ENCODE measurements around the gene PRKAB1. TPM values are rescaled to one million over a fixed set of nuclear protein-coding genes. Genes with fewer than 3 reads are reported as not detected.
A peak's percentile ranks its signal among the peaks of the same experiment; 100 is the strongest.

PRKAB1 gene
- polyA plus RNA-seq, 12 donors, result 22.6 to 53.4 (median 25.5) TPM; not detected in 1

- DNase-seq, result no peak
Measured at GRCh38 chr12:119710374-119710964, 42.5 kb downstream of the PRKAB1 start.

- DNase-seq, result no peak
Measured at GRCh38 chr12:119710965-119711551, 43.1 kb downstream of the PRKAB1 start.

DNA sequence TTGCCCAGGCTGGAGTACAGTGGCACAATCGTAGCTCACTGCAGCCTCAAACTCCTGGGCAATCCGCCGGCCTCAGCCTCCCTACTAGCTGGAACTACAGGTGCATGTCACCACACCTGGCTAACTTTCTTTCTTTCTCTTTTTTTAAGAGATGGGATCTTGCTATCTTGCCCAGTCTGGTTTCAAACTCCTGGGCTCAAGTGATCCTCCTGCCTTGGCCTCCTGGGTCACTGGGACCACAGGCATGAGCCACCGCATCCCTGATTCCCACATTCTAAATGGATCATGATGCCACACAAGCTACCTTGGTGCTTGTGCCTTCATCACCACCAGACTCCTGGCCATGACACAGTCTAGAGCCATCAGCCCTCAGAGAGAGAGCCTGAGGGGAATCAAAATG is 43.8 kb downstream of the PRKAB1 start:
- no peak for DNase-seq

GRCh38 chr12:119712721-119713120 is 44.8 kb downstream of the PRKAB1 start:
- DNase-seq, result no peak

GRCh38 chr12:119713551-119714031 is 45.7 kb downstream of the PRKAB1 start:
- no peak for DNase-seq

- DNase-seq, result no peak
Measured at GRCh38 chr12:119714614-119715267, 46.8 kb downstream of the PRKAB1 start.

DNA sequence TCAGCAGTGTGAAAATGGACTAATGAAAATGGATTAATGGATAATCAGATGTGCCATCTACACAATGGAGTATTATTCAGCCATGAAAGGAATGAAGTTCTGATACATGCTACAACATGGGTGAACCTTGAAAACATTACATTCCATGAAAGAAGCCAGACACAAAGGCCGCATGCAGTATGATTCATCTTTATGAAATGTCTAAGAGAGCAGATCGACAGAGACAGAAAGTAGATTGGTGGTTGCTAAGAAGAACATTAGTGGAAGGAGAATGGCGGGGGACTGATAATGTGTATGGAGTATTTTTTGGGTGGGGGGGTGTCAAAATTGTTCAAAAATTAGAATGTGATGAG is 47.3 kb downstream of the PRKAB1 start:
- no peak for DNase-seq

DNA sequence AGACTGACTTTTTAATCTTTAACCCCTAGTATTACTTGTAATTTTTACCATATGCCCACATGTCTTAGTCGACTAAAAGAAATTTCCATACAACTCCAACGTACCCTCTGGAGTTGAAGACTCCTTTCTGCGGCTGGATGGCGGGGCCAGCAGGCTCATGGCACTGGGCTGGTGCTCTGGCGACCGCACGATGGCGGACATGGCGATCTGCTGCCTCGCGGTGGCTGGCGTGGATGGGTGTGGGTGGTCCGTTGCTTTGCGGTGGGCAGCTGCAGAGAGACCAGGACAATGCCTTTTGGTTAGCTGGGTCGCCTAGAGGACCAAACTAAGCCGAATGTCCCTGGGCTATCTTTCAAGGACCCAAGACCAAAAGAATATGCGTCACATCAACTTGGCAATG is 50.2 kb downstream of the PRKAB1 start:
- DNase-seq, result no peak

DNA sequence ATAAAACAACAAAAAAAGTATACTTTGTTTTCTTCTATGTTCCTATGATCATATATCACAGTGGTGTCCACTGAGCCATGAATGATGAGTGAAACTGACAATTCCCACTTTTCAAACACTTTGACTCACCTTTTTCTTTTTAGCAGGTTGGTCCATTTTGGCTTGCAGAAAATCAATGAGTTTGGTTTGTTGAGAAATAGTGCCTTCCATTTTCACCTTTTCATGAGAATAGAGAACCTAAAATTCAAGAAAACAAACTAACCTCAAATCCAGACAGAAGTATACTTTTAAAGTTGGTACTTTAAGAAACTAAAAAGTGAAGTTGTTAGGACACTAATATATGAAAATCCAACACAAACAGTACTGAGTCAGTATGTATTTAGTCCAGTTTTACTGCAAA is 52.4 kb downstream of the PRKAB1 start:
- DNase-seq, result no peak

DNA sequence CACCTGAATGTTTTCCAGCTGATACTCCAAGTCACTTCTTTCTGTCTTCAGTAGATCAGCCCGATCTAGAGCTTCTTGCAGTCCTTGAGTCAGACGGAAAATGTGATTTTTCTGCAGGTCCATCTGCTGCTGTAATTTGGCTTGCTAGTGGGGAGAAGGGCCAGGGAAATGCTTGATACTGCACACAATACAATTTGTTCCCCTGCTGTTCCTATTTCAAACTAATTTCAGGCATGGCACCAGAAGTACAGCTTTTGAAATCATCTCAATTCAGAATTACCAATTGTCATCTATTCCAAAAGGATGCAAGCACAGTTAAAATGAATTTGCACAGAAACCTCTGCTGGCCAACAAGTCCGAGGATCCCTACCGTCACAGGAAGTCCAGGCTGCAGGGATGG is 53.4 kb downstream of the PRKAB1 start:
- peak; percentile 47 for DNase-seq

DNA sequence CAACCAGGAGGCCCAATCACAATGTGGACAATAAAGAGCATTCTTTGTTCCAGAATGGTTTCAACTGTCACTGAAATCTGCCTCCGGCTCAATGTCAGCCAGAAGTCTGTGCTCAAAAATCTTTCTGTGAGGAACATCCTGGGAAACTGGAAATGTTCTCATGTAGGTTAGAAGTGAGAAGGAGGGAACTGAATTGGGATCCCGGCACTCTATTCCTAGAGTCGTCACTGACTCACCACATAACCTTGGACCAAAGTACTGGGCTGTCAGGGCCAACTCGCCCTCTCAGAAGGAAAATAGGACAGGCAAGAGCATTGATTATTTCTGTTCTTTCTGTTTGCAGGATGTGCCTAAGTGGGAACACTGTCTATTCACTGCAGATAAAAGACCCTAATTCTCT is 57.6 kb downstream of the PRKAB1 start:
- DNase-seq, result no peak

GRCh38 chr12:119727600-119728443 is 59.9 kb downstream of the PRKAB1 start:
- DNase-seq, result no peak

GRCh38 chr12:119728444-119728745 is 60.5 kb downstream of the PRKAB1 start:
- DNase-seq, result no peak

GRCh38 chr12:119729871-119730270 is 61.9 kb downstream of the PRKAB1 start:
- DNase-seq, result no peak

DNA sequence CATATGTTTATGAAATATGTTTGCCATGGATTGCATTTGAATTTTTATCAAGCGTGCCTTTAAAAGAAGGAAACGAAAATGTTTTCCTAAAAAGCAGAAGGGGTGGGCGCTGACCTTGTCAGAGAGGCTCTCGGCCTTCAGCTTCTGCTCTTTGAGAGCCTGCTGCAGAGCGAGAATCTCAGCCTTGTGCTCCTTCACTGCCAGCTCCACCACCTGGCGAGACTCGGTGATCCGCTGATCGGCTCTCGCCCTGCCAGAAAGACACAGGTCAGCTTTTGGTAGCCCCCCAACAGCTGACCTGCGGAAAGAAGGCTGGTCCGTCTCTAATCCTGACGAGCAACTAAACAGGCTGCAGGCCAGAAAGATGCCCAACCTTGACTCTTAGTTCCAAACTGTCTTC is 62.4 kb downstream of the PRKAB1 start:
- no peak for DNase-seq

Other genes starting within 250 kb of the PRKAB1 start
- 1 to 10 TPM in 10 of 12 donors, not detected in 2; 1.6 to 5.8 (median 3.7) TPM for gene TMEM233, start 74.4 kb upstream of the PRKAB1 start, polyA plus RNA-seq (ENCODE audit: insufficient read length in 12 of 12)
- 10 to 100 TPM in 5 of 12 donors, 1 to 10 TPM in 6, not detected in 1; 4.8 to 19.8 (median 9.3) TPM for gene CIT, start 209.2 kb downstream of the PRKAB1 start, polyA plus RNA-seq (ENCODE audit: insufficient read length in 12 of 12)